ENCODE measurements around the gene EXOSC1.

DNA sequence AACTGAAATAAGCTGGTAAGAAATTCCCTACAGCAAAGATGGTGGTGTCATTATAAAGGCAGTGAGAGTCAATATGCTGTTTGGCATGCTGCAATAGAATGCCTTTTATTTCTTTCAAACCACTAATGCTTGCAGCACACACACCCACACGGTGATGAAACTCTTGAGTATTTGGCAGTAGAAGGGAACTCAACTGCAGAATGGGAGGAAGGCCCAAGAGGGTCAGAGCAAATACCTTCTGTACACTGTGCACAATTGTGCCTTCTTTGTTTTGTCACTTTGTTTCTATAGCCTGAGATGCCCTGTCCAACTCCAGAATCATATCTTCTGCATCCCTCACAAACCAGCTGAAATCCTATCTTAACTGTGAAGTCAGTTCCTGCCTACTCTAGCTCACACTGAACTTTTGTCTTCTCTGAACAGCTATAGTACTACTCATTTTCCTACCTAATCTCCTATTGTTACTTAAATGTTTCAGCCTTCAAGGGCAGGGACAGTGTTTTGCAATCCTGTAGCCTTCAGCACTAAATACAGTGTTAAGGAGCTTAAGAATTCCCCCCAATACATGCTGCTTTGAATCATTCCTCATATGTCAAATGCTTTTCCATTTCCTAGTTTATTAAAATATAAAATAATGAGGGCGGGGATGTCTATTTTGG lies 30.3 kb upstream of the EXOSC1 start:
- TF ChIP-seq, protein P1, sequence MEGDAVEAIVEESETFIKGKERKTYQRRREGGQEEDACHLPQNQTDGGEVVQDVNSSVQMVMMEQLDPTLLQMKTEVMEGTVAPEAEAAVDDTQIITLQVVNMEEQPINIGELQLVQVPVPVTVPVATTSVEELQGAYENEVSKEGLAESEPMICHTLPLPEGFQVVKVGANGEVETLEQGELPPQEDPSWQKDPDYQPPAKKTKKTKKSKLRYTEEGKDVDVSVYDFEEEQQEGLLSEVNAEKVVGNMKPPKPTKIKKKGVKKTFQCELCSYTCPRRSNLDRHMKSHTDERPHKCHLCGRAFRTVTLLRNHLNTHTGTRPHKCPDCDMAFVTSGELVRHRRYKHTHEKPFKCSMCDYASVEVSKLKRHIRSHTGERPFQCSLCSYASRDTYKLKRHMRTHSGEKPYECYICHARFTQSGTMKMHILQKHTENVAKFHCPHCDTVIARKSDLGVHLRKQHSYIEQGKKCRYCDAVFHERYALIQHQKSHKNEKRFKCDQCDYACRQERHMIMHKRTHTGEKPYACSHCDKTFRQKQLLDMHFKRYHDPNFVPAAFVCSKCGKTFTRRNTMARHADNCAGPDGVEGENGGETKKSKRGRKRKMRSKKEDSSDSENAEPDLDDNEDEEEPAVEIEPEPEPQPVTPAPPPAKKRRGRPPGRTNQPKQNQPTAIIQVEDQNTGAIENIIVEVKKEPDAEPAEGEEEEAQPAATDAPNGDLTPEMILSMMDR (conservative IDR thresholded peaks at IDR 0.05), result no peak
- TF ChIP-seq EZH2 (IDR thresholded peaks at IDR 0.05; ENCODE audit: low read depth), result no peak

Data from PC-9 (cell line).